Left lung (tissue), 10 donors: ENCODE results near the gene ZCCHC13. TPM values are rescaled to one million over a fixed set of nuclear protein-coding genes. Genes with fewer than 3 reads are reported as not detected.

Source experiments
- ATAC-seq: fragments of 200-7000 bp; cut with Tn5 transposase; one replicate; pipeline ENCODE4 v1.9.1; 2020; ENCODE audit warnings: moderate library complexity
- DNase-seq, 4 donors: peaks; one replicate each; pipeline ENCODE4 v3.0.0-alpha.2; 2013 to 2020
- H3K27ac ChIP-seq, 2 donors: fragments of 200-600 bp; sonication (generic) in 1 of 2; one replicate each; pipeline versions ENCODE4 v1.5.0 to v1.8.0; 2020 to 2021
- H3K27me3 ChIP-seq, 2 donors: fragments of 200-600 bp; sonication (generic) in 1 of 2; one replicate each; pipeline versions ENCODE4 v1.5.0 to v1.8.0; 2020 to 2021
- H3K36me3 ChIP-seq, 2 donors: fragments of 200-600 bp; sonication (generic) in 1 of 2; one replicate each; pipeline versions ENCODE4 v1.5.0 to v1.8.0; 2020 to 2021
- H3K4me1 ChIP-seq, 2 donors: fragments of 200-600 bp; one replicate each; pipeline ENCODE4 v1.8.0; 2021
- H3K4me3 ChIP-seq, 2 donors: fragments of 200-600 bp; sonication (generic) in 1 of 2; one replicate each; pipeline versions ENCODE4 v1.5.0 to v1.8.0; 2020 to 2021; ENCODE audit warnings: mild to moderate bottlenecking in 1 of 2
- H3K9me3 ChIP-seq, 2 donors: fragments of 200-600 bp; sonication (generic) in 1 of 2; one replicate each; pipeline versions ENCODE4 v1.5.0 to v1.8.0; 2020 to 2021
- CTCF ChIP-seq, 2 donors: fragments of 200-600 bp; sonication (generic) in 1 of 2; IDR thresholded peaks; one replicate each; pipeline versions ENCODE4 v1.5.0 to v1.8.0; 2021; ENCODE audit warnings: antibody characterized with exemption in 2 of 2
- intact Hi-C, 2 donors: fragments of 100-400 bp; cut with DNase I; formaldehyde crosslinking; loops; one replicate each; pipeline versions ENCODE4 v1.11.2 to v1.14.2; 2022
- polyA plus RNA-seq, 6 donors: library from polyadenylated mRNA; unstranded; fragments of 120-200 nt; gene quantifications; one replicate each; pipeline ENCODE4 v1.2.1, GENCODE V29; 2013; ENCODE audit not compliant: insufficient read length in 6 of 6
- total RNA-seq, 2 donors: library from RNA; stranded (reverse); fragmentation: NEBNext Ultra II Directional; extraction: Animal tissue kit (Norgen Biotek cat#: 25700); gene quantifications; one replicate each; pipeline ENCODE4 v1.2.1, GENCODE V29; 2021
- donor health status: DM: no; HTN: yes; CAD: no.
- donor health status: DM: no; HTN: no; CAD: no.

The ZCCHC13 gene
- total and polyA plus RNA-seq, 8 donors = not detected

- no peak for TF ChIP-seq CTCF (IDR thresholded peaks at IDR 0.05)
- no peak for ATAC-seq
Measured at GRCh38 chrX:74284391-74284952, 19.5 kb upstream of the ZCCHC13 start.

GRCh38 chrX:74286950-74287740, 16.8 kb upstream of the ZCCHC13 start:
- no peaks in the 10 kb centered on the region for H3K9me3 ChIP-seq
- no peak overlapping the region for H3K4me3 ChIP-seq
- H3K27me3 ChIP-seq = peaks cover 0 to 4% of the 10 kb centered on the region in 2 donors
- peaks cover 0 to 13% of the 10 kb centered on the region in 2 donors for H3K4me1 ChIP-seq
- intact Hi-C loops = no loop called here
- TF ChIP-seq CTCF (IDR thresholded peaks at IDR 0.05) = no peak
- DNase-seq (no peak), ATAC-seq (no peak)
- peaks cover 0 to 19% of the 10 kb centered on the region in 2 donors for H3K36me3 ChIP-seq
- H3K27ac ChIP-seq = no peak overlapping the region

More at GRCh38 chrX:74284391-74284952, 19.5 kb upstream of the ZCCHC13 start:
- Histone ChIP-seq H3K4me1 (peaks cover 0 to 13% of the 10 kb centered on the region in 2 donors), H3K9me3 (no peaks in the 10 kb centered on the region), H3K36me3 (peaks cover 0 to 44% of the 10 kb centered on the region in 2 donors), H3K4me3 (no peak overlapping the region), H3K27me3 (peaks cover 0 to 4% of the 10 kb centered on the region in 2 donors), H3K27ac (no peak overlapping the region)
- intact Hi-C loops = no loop called here
- no peak for DNase-seq

GRCh38 chrX:74291577-74291963, 12.4 kb upstream of the ZCCHC13 start:
- ATAC-seq (no peak), DNase-seq (peak in 1 of 4 donors; percentile 12)
- no peaks in the 10 kb centered on the region for H3K9me3 ChIP-seq
- TF ChIP-seq CTCF (IDR thresholded peaks at IDR 0.05) = no peak
- intact Hi-C loops = no loop called here
- H3K4me1 ChIP-seq = peaks cover 0 to 13% of the 10 kb centered on the region in 2 donors
- H3K4me3 ChIP-seq = peak overlapping the region; percentile 34 to 59
- H3K27ac ChIP-seq = peak overlapping the region; percentile 85 to 91
- no peaks in the 10 kb centered on the region for H3K27me3 ChIP-seq
- H3K36me3 ChIP-seq = no peaks in the 10 kb centered on the region

- H3K4me1 ChIP-seq = peaks cover 0 to 13% of the 10 kb centered on the region in 2 donors
- H3K27me3 ChIP-seq = no peaks in the 10 kb centered on the region
- ATAC-seq (peak; percentile 94), DNase-seq (peak; percentile 89 to 94 (median 91))
- intact Hi-C loops = no loop called here
- peak overlapping the region; percentile 85 to 91 for H3K27ac ChIP-seq
- no peaks in the 10 kb centered on the region for H3K36me3 ChIP-seq
- no peak for TF ChIP-seq CTCF (IDR thresholded peaks at IDR 0.05)
- H3K4me3 ChIP-seq = peak overlapping the region; percentile 34 to 59
- H3K9me3 ChIP-seq = no peaks in the 10 kb centered on the region
Measured at GRCh38 chrX:74291964-74292807, 11.8 kb upstream of the ZCCHC13 start.

GRCh38 chrX:74292808-74293123, 11.2 kb upstream of the ZCCHC13 start:
- Histone ChIP-seq H3K9me3 (no peaks in the 10 kb centered on the region), H3K36me3 (no peaks in the 10 kb centered on the region), H3K27ac (peak overlapping the region; percentile 85 to 91), H3K4me1 (peaks cover 0 to 13% of the 10 kb centered on the region in 2 donors), H3K27me3 (no peaks in the 10 kb centered on the region), H3K4me3 (peak overlapping the region; percentile 34 to 59)
- no peak for TF ChIP-seq CTCF (IDR thresholded peaks at IDR 0.05)
- intact Hi-C loops = no loop called here
- DNase-seq (no peak), ATAC-seq (peak; percentile 9)
